ENCODE results near the gene UQCC2. TPM values are rescaled to one million over a fixed set of nuclear protein-coding genes. Genes with fewer than 3 reads are reported as not detected.
A peak's percentile ranks its signal among the peaks of the same experiment; 100 is the strongest.

Gene UQCC2
- total RNA-seq, 1 experiment from 2014 or later, result 41.7 TPM

GRCh38 chr6:33697845-33698244 is 13.7 kb downstream of the UQCC2 start:
- DNase-seq (ENCODE audit: low read depth), result no peak
- in situ Hi-C loops (cut with HindIII; ENCODE audit: low pct_unique_long_range_greater_than_20kb, low sequenced_read_pairs), result no loop called here

GRCh38 chr6:33696548-33697518 is 14.7 kb downstream of the UQCC2 start:
- peak; percentile 53 for DNase-seq (ENCODE audit: low read depth)
- in situ Hi-C loops (cut with HindIII; ENCODE audit: low pct_unique_long_range_greater_than_20kb, low sequenced_read_pairs), result no loop called here

GRCh38 chr6:33696076-33696475 is 15.4 kb downstream of the UQCC2 start:
- in situ Hi-C loops (cut with HindIII; ENCODE audit: low pct_unique_long_range_greater_than_20kb, low sequenced_read_pairs), result no loop called here

GRCh38 chr6:33695451-33695887 is 16.0 kb downstream of the UQCC2 start:
- DNase-seq (ENCODE audit: low read depth), result no peak
- in situ Hi-C loops (cut with HindIII; ENCODE audit: low pct_unique_long_range_greater_than_20kb, low sequenced_read_pairs), result no loop called here

More at GRCh38 chr6:33696076-33696475, 15.4 kb downstream of the UQCC2 start:
- DNase-seq (ENCODE audit: low read depth), result no peak

- in situ Hi-C loops (cut with HindIII; ENCODE audit: low pct_unique_long_range_greater_than_20kb, low sequenced_read_pairs), result no loop called here
Observed at GRCh38 chr6:33694977-33695376, 16.5 kb downstream of the UQCC2 start.

GRCh38 chr6:33694401-33694931 is 17.0 kb downstream of the UQCC2 start:
- in situ Hi-C loops (cut with HindIII; ENCODE audit: low pct_unique_long_range_greater_than_20kb, low sequenced_read_pairs), result no loop called here
- DNase-seq (ENCODE audit: low read depth), result peak; percentile 79

More at GRCh38 chr6:33694977-33695376, 16.5 kb downstream of the UQCC2 start:
- no peak for DNase-seq (ENCODE audit: low read depth)

GRCh38 chr6:33693186-33694105 is 18.1 kb downstream of the UQCC2 start:
- in situ Hi-C loops (cut with HindIII; ENCODE audit: low pct_unique_long_range_greater_than_20kb, low sequenced_read_pairs), result no loop called here
- no peak for DNase-seq (ENCODE audit: low read depth)

- in situ Hi-C loops (cut with HindIII; ENCODE audit: low pct_unique_long_range_greater_than_20kb, low sequenced_read_pairs), result no loop called here
- no peak for DNase-seq (ENCODE audit: low read depth)
Observed at GRCh38 chr6:33692760-33693158, 18.7 kb downstream of the UQCC2 start.

- no peak for DNase-seq (ENCODE audit: low read depth)
- in situ Hi-C loops (cut with HindIII; ENCODE audit: low pct_unique_long_range_greater_than_20kb, low sequenced_read_pairs), result no loop called here
Observed at GRCh38 chr6:33692078-33692759, 19.3 kb downstream of the UQCC2 start.

- in situ Hi-C loops (cut with HindIII; ENCODE audit: low pct_unique_long_range_greater_than_20kb, low sequenced_read_pairs), result no loop called here
- DNase-seq (ENCODE audit: low read depth), result no peak
Observed at GRCh38 chr6:33691456-33692077, 19.9 kb downstream of the UQCC2 start.

GRCh38 chr6:33690766-33691165 is 20.7 kb downstream of the UQCC2 start:
- no peak for DNase-seq (ENCODE audit: low read depth)
- in situ Hi-C loops (cut with HindIII; ENCODE audit: low pct_unique_long_range_greater_than_20kb, low sequenced_read_pairs), result no loop called here

- in situ Hi-C loops (cut with HindIII; ENCODE audit: low pct_unique_long_range_greater_than_20kb, low sequenced_read_pairs), result no loop called here
- DNase-seq (ENCODE audit: low read depth), result no peak
Observed at GRCh38 chr6:33689879-33690278, 21.6 kb downstream of the UQCC2 start.

- no peak for DNase-seq (ENCODE audit: low read depth)
- in situ Hi-C loops (cut with HindIII; ENCODE audit: low pct_unique_long_range_greater_than_20kb, low sequenced_read_pairs), result no loop called here
Observed at GRCh38 chr6:33689148-33689494, 22.4 kb downstream of the UQCC2 start.

- in situ Hi-C loops (cut with HindIII; ENCODE audit: low pct_unique_long_range_greater_than_20kb, low sequenced_read_pairs), result no loop called here
Observed at GRCh38 chr6:33688451-33689147, 22.9 kb downstream of the UQCC2 start.

GRCh38 chr6:33688006-33688405 is 23.5 kb downstream of the UQCC2 start:
- in situ Hi-C loops (cut with HindIII; ENCODE audit: low pct_unique_long_range_greater_than_20kb, low sequenced_read_pairs), result no loop called here
- DNase-seq (ENCODE audit: low read depth), result no peak

More at GRCh38 chr6:33688451-33689147, 22.9 kb downstream of the UQCC2 start:
- no peak for DNase-seq (ENCODE audit: low read depth)

GRCh38 chr6:33686981-33687975 is 24.2 kb downstream of the UQCC2 start:
- DNase-seq (ENCODE audit: low read depth), result no peak
- in situ Hi-C loops (cut with HindIII; ENCODE audit: low pct_unique_long_range_greater_than_20kb, low sequenced_read_pairs), result no loop called here
